GM19025 (cell line): ENCODE measurements around the gene GPX4.

Experiments used
- ATAC-seq: cut with Tn5 transposase; IDR thresholded peaks from one replicate; pipeline ENCODE4 v1.9.1; 2021; ENCODE audit warnings: mild to moderate bottlenecking, low read depth, moderate library complexity; ENCODE audit not compliant: unreplicated experiment

The GPX4 gene

DNA sequence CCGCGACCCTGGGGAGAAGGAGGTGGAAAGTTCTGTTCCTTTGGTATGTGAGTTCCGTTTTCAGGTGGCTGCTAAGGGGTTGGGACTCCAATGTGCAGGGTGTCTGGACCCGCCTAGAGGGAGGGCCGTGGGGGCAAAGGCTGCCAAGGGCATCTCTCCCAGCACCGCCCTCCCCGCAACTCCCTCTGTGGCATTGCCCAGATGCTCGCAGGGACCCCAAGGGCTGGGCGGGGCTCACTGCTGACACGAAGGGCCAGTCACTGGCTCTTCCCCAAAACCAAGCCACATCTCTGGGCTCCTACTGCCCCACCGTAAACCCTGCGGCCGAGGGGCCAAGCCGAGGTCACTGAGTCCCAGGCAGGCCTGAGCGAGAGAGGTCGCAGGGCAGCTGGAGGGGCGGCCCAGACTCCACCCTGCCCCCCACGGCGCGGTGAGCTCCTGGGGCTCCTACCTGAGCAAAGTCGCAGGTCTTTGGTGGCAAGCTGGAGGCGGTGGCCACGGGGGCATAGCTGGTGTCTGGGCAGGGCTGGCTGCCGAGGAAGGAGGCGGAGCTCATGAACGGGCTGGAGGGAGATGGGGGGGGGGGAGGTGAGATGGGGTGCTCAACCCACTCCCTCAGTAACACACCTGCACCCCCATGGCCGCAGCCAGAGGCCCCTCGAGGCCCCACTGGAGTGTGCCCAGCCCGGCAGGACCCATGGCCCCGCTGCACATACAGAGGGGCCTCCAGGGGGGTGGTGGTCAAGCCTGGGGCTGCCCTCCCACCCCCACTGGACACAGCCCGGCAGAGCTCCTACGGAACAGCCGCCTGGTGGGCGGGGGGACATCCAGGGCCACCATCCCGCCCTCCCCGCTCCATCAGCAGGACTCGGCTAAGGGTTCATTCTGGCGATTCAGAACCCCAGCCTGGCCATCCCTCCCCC, 43.3 kb downstream of the GPX4 start:
- no peak for ATAC-seq

- no peak for ATAC-seq
These were observed 44.2 kb downstream of the GPX4 start for GRCh38 chr19:1147934-1148549.

DNA sequence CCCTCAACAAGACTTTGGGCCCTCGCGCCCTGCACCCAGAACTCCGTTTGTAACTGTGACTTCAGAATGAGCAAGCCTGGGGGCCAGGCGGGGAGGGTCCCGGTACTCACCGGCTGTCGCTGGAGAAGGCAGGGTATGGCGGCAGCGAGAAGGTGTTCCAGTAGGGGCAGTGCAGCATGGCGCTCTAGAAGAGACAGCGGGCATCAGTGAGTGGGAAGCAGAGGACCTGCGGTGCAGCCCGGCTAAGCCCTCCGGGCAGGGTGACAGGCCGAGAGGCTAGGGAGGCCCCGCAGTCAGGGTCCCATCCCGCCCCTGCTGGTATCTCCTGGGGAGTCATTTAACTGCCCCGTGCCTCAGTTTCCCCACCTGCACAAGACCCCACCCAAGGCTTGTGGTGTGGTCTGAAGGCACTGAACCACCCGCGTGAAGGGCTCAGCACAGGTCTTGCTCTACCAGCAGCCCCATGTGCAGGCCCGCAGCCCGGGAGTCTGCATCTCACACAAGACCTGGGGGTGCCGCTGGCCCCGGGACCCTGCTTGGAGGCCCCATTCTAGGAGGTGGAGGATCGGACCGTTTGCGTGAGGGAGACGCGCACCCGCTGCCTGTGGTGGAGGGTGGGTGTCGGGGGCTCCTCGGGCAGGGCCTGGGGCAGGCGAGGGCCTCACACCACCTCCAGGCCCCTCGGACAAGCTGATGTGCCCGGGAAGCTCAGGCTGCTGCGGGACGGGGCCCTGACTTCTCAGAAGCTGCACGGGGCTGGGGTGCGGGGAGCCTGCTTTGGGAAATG, 45.7 kb downstream of the GPX4 start:
- no peak for ATAC-seq

GRCh38 chr19:1150333-1151036, 46.7 kb downstream of the GPX4 start:
- ATAC-seq: no peak

DNA sequence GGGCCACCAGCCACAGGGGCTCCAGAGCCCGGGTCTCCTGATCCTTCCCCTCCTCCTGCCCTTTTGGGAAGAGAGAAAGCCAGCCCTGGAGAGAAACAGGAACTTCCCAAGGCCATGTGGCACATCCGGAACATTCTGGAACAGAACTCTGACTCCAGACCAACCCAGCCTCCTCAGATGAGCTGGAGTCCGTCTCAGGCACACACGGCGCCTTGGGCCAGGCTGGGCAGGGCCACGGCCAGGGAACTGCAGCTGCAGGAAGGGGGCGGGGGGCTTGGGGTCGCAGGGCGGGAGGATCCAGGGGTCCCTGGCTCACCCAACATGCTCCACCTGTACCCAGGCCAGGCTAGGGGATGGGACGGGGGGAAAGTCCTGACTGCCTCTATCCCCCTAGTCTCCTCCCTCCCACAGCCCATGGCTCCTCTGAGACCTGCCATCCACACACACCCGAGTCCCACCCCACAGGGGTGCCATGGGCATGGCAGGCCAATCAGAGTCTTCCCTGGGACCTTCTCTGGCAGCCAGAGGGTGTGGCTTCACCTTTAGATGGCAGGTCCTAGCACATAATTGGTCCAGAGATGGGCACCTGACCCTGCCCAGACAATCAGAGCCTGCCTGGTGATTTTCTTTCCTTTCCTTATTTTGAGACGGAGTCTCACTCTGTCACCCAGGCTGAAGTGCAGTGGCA, 47.4 kb downstream of the GPX4 start:
- ATAC-seq: no peak

DNA sequence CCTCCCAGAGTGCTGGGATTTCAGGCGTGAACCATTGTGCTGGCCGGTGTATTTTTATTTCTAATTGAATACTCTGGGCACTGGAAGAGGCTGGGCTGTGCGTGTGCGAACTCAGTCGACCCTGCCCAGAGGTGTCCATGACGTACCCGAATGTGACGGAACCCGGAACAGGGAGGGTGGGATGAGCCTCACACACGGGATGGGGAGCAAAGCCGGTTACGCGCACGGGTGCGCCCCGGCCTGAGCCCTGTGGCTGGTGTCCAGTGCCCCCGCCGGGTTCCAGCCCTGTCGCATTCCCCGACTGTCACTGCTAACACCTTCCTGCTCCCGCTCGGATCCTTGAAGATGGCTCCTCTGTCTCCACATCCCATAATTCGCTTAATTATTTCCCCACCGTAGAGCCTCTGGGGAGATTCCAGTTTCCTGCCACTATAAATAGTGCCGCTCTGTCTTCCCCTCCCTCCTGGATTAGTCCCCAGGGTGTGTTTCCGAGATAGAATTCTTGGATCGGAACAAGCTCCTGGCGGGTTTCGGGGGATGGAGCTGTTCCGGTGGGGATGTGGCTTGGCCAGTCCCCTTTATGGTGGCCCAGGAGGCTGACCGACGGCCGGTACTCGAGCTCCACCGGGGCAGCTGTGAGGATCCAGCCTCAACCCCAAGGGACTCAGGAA, 48.3 kb downstream of the GPX4 start:
- no peak for ATAC-seq

DNA sequence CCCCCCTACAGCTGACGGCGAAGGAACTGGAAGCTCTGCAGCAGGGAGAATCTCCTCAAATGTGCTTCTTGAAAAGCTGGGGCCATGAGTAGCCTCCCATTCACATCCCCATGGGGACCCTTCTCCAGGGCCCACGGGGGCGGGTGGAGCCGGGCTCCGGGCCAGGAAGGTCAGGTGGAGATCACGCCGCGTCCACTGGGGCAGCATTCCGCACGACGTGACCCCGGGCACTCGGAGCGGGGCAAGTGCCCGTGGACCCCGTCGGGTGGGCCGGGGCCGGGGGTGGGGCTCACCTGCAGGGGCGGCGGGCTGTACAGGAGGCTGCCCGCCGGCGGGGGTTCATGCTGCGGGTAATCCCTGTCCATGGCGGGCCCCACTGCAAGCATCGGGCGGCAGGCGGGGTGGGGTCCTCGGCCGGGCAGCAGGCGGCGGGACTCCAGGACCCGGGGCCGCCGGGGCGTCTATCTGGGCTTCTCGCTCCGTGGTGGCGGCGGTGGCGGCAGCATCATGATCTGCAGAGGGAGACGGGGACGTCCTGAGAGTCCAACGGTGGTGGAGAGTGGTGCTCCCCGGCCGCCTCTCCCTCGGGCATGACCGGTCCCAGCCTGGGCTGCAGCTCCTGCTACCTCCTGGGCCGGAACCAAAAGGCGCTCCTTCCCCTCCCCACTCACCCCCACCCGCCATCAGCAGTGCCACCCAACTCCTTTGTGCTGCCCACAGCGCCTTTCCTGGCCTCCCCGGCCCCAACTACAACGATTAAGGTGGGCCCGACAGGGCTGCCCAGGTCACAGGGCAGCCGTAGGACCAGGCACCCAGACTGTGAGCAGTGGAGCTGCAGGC, 50.3 kb downstream of the GPX4 start:
- no peak for ATAC-seq

- ATAC-seq: no peak
These were observed 51.0 kb downstream of the GPX4 start for GRCh38 chr19:1154731-1155351.

DNA sequence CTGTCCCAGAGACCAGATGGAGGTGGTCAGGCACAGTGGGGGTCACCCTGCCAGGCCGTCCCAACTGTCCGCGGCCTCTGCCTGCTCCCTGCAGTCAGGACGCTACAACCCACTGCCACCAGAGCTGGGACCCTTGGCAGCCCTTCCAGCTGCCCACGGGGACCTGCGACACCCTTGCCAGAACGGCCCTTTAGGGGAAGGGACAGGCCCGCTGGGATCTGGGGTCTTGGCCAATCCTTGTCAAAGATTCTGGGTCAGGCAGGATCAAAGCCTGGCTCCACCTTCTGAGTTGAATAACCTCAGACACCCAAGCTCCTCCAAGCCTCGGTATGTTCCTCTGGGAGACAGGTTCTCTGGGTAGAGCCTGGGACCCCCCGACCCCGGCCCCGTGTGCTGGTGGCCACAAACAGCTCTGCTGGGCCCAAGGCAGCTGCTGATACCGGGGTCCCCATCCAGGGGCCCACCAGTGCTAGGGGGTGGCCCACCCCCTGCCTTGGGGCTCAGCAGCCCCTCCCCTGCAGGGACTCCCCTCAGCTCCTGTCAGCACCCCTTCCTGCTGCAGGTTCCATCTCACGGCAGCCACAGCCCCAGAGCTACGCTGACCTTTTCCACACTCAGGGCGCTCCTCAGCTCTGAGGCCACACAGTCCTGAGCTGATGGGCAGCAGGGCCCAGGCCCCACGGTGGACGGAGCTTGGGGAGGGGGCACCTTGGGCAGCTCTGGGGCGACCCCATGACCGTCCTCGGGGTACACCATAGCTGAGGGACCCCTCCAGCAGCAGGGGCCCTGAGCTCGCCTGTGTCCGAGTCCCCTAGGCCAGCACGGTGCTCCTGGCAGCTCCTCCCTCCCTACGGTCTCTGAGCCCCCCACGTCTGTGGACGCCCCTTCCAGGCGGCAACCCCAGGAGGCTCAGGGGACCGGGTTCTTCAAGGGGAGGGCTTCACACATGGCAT, 51.8 kb downstream of the GPX4 start:
- ATAC-seq: no peak
